H1 (cell line): Measurements from ENCODE around the gene ASMTL. TPM values are rescaled to one million over a fixed set of nuclear protein-coding genes. Genes with fewer than 3 reads are reported as not detected.

Source experiments
- ZNF274 ChIP-seq: IDR thresholded peaks from 2 replicates; pipeline ENCODE4 v1.7.0; 2012; ENCODE audit warnings: low read length, borderline replicate concordance; ENCODE audit errors: extremely low read depth
- polyA plus RNA-seq, 7 experiments: library from polyadenylated mRNA; depleted of rRNA in 3 of 7; stranded (reverse) in 5 of 7; unstranded in 2 of 7; fragments of >200 nt in 5 of 7; fragments of 200-250 nt in 2 of 7; gene quantifications; 1 replicate in 5 of 7; 2 replicates in 1 of 7; 4 replicates in 1 of 7; pipeline versions ENCODE4 v1.2.1 to v1.2.3, GENCODE V29; 2011 to 2013; ENCODE audit warnings: missing spikeins in 2 of 7, mixed read lengths in 2 of 7
- total RNA-seq: library from RNA; stranded (reverse); fragmentation: NEBNext Ultra II Directional; extraction: Animal tissue kit (Norgen Biotek cat#: 25700); gene quantifications from 2 replicates; pipeline ENCODE4 v1.2.1, GENCODE V29; 2021

The ASMTL gene
- total and polyA plus RNA-seq, 2 of the 8 experiments (the other 6 are each of a cell fraction or from before 2014, with no cell fraction given) = 75.6 to 81.4 TPM

GRCh38 chrX:1476682-1477081 lies 24.0 kb upstream of the ASMTL start (continued):
- no peak for TF ChIP-seq ZNF274
